ENCODE measurements around the gene ABHD17C.

DNA sequence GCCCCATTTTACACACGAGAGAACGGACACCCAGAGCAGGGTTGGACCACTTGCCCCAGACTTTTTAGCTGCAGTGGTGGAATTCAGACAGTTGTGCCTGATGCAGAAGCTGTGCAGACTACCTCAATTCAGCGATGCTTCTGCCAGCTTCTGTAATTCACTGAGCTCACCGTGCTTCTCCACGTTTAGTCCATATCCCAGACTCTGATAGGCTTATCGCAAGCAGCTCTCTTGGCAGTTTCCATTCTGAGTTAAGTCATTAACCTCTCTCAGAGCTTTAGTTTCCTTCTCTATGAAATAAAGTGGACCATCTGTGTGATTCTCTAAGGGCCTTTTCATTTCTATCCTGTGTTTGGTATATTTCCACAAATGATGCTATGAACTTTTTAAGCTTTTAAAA, 37.1 kb downstream of the ABHD17C start:
- no peak for TF ChIP-seq CTCF (IDR thresholded peaks at IDR 0.05)
- TF ChIP-seq POLR2A (IDR thresholded peaks at IDR 0.05), result no peak

Data from uterus (tissue), 2 donors.